Stimulated activated CD8-positive, alpha-beta memory T cell treated with anti-CD3 and anti-CD28 coated beads, Interleukin-7, amount 100 ng/mL, for 1 hour (primary cell): Measurements from ENCODE around the gene CHCHD6.

ENCODE experiments used
- DNase-seq, 2 donors: peaks; one replicate each; pipeline ENCODE4 v3.0.0-alpha.2; 2020; ENCODE audit warnings: low read depth in 2 of 2

Gene CHCHD6

DNA sequence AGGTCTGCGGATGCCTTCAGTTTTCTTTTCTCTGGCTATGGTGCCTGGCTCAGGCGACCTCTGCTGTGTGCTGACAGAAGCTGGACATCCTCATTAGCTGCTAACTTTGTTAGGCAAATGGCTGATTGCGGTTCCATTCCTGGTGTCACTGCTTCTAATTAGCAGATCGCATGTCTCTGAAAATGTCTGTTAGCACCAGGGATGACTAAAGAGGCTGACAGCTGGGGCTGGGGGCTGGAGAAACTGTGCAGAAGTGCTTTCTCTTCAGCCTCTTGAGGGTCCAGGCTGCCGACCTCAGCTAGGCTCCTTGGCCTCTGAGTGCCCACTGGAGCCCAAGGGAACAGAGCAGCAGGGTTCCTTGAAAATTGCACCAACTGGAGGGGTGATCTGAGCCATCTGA lies 39.3 kb downstream of the CHCHD6 start:
- DNase-seq: no peak

DNA sequence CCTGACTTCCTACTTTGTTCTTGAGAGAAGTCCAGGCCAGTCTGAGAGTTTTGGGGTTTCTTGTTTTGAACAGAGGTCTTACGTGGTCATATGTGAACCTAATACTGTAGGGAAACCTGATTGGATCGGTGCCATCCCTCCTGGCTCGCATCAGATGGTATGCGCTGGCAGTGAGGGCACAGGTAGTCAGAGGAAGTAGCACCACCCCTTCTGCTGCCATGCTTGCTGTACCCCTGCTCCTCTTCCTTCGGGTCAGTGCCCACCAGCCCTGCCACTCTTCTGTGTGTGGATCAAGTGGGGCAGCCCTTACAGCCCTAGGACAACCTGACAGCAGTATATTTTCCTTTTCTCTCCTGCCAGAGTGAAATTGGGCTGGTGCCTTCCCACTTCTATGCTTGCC lies 39.7 kb downstream of the CHCHD6 start:
- no peak for DNase-seq

DNA sequence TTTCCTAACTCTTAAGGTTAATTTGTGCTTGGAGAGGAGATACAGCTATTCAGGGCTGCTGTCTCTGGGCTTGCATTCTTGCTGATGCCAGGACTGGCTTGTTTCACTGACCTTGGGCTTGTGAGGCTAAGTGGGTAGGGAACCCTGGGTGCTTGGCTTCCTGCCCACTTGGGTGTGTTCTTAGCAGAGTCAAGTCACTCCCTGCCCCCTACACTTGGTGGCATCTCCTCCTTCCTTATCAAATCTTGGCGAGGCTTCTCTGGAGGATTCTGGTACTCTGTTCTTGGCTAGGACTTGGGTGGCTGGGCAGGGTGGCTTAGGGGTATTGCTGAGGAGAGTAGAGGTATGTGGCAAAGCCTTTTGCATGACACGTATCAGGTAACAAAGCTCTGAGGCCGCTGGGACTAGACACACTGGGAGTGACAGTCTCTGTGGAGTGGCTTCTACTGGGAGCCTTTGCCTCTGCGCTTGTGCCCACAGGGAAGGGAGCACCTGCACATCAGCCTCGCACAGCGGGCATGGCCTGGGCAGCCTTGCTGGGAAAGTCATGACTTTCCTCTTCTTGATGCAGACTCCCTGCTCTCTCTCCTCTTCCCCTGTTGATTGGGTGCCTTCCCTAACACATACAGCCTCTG lies 41.8 kb downstream of the CHCHD6 start:
- no peak for DNase-seq

DNA sequence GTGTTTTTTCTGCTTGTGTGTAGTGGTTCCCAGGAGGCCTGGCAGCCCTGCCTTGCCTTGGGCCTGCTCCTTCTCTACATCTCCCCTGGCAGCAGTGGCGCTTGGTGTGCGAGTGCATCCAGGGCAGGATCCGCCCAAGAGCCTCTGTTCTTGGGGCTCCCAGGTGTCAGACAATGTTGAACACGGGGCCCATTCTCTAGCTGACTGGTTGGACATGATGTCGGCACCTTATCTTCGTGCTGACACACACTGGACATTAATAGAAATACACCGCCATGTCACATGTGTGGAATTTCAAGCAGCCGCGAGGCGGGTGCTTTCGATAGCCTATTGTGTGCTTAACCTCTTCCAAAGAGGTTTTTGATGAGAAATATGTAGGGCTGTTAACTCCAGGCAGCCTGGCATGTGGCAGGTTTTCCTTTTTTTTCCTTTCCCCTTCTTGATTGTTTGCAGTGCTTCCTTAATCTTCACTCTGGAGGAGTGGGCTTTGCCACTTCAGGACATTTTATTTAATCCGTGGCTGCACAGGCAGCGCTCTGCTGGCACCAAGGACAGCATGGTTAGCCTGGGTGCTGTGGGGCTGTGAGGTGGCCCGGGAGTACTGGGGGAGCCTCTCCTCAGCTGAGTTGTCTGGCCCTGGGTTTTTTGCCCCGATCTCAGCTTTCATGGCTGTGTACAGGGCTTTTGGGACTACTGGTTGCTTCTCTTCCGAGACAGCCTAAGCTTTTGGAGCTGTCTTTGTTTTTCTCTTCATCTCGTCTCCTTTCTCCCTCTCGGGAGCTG lies 42.5 kb downstream of the CHCHD6 start:
- DNase-seq: no peak

DNA sequence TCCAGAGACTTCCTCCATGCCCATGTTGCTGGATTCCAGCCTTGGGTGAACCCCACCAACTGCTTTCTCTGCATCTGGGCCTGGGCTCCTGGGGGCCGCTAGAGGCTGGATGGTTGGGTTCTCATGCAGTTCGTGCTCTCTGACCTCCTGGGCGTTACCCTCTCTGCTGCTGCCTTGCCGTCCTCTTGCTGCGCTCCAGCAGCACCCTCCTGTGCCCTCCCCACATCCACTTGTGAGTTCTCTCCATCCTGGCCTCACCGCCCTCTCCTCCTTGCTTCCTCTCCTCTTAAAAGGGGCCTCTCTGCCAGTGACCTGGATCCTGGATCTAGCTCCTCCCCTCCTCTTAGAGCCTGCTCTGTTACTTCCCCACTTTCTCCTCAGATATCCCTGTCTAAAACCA lies 43.7 kb downstream of the CHCHD6 start:
- no peak for DNase-seq

DNA sequence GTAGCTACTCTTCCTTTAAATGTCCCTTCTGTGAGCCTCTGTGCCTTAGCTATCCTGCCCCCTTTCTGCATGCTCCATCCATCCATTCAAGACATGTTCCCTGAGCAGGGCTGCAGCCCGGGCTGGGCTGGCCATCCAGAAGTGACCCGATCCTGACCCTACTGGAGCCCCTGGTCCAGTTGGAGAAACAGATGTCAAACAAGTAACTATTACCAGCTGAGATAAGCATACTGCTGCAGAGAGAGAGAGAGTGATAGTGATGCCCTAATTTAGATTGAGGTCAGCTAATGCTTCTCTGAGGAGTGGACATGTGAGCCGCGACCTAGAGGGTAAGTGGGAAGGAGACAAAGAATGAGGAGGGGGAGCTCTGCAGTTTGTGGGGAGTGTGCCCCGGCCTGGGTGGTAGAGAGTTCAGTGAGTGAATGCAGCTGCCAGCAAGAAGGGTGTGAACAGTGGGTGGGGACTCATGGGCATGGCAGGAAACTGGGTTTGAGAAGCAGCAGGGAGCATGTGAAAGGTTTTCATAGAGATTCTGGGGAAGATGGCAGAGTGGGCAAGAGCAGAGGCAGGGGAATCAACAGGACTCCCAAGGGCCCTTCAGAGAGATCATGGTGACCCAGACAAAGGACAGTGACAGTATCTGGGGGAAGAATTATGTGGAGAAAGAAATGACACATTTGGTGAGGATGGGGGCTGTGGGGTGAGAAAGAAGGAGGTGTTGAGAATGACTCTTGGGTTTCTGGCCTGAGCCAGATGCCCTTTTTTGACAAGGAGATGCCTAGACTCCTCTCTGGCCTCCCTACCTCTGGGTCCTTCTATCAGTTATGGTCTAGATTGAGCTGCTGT lies 44.9 kb downstream of the CHCHD6 start:
- DNase-seq: no peak

DNA sequence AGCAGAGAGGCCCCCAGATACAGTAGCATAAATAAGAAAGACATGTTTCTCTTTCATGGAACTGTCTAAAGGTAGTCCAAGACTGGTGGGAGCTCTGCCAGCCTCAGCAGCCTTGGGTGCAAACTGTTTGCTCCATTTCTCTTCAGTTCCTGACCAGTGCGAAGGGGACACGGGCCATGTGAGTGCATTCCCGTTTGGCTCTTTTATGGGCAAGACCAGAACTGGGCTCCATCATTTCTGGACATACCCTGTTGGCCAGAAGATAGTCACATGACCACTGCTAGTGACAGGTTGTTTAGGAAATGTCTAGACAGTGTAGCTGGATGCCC lies 45.5 kb downstream of the CHCHD6 start:
- DNase-seq: no peak

DNA sequence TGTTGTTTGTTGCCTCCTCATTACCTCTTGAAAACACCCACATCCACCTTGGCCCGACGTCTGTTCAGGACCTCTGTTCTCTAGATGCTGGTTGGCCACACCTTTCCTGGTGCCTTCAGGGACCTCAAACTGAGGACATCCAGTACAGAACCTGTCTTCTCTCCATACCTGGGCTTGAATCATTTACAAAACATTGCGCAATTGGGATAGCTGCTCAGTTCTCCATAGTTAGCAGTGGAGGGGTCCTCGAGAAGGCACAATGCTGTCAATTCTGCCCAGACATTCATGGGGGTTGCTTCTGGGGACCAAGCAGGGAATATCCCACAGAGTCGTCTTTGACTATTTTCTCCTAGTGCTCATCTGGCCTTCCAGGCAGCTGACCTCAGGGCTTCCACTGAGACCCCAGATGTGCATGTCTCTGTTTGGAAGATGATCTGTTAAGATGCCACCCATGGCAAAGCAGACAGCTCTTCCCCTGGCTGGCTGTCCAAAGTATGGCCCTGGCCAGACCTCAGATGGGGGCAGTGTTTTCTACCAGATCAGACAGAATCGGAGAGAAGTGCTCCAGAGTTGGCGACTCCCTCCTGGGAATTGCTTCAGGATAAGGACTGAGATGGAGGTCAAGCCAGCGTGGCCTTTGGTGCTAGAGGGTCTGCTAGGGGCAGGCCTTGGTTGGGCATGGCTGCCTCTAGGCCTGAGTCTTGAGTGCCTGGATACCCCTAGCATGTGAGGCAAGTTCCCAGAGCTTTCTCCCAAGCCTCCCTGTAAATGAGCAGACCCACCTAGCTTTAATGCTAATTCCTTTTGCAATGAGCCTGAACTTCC lies 46.1 kb downstream of the CHCHD6 start:
- no peak for DNase-seq

DNA sequence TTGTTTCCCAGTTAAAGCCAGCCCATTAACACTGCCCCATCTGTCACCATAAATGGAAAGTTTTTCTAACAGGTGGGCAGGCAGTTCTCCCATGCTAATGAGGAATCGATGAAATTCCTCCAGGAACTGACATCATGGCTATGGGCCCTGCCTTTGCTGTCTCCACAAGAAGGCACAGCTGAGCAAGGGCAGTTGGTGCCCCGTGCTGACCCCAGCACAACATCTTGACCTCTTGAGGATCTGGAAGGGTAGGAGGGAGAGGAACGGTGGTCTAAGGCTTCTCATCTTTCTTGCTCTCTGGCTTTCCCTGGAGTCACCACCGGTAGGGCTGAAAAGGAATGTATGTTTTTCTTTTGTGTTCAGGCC lies 46.7 kb downstream of the CHCHD6 start:
- DNase-seq: no peak

DNA sequence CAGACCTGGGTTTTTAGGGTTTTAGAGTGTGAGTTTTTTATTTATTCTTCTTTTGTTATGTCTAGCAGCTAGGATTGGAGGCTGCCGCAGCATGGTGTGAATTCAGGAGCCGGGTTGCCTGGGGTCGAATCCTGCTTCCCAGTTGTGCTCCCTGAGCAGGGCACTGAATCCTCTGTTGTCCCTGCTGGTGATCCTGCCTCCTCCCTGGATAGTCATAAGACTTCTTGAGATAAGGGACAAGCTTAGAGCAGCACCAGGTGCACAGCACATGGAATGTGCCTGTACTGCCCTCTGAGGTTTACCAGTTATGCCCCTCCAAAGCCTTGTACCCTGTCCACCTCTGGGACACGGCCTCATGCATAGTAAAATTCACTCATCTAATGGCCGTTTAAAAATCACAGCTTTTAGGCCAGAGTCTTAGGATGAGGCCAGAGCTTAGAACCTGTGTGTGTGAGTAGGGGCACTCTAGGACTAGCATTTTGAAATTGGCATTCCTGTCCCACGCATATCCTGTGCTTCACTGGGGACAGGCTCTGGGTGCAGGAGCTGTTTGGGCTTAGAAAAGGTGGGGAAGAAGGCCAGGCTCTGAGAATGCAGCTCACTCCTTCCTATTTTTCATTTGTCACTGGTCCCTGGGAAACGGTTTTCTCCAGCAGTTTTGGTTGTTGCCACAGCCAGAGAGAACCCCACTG lies 47.7 kb downstream of the CHCHD6 start:
- no peak for DNase-seq

DNA sequence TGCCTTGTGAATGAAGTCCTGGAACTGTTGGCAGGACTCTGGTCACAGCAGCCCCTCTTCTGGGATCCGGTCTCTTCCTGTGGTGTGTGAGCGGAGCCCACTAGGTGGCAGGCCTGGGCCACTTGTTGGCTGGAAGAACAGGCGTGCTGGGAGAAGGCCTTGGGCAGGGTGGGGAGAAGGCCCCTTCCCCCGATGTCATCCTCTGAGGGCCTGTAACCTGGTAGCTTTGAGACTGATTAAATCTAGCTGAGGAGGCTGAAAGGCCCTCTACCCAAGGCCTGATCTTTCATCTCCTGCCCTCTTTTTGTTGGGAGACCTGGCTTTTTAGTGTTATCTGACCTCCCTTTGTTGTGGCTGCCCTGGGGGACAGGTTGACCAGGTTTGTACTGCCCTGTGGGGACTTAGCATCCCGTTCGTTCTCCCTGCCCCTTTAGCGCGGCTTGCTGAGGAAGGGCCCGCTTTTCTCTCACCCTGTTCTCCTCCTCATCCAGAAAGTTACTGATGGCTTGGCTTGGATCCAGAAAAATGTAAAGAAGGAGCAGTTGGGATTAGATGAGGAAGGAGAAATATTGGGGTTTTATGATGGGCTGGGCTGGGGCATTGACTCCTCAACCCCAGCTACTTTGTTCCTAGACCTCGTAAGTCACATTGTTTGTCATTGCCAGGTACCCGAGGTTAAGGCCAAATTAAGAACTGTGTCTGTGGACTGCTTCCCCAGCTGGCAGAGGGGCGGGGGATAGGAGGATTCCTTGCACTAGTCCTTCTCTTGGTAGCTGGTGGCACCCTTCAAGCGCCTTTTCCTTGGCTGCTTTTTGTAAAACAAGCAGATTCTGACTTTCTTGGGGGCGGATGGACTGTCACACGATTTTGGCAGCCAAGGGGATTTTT lies 48.5 kb downstream of the CHCHD6 start:
- no peak for DNase-seq

DNA sequence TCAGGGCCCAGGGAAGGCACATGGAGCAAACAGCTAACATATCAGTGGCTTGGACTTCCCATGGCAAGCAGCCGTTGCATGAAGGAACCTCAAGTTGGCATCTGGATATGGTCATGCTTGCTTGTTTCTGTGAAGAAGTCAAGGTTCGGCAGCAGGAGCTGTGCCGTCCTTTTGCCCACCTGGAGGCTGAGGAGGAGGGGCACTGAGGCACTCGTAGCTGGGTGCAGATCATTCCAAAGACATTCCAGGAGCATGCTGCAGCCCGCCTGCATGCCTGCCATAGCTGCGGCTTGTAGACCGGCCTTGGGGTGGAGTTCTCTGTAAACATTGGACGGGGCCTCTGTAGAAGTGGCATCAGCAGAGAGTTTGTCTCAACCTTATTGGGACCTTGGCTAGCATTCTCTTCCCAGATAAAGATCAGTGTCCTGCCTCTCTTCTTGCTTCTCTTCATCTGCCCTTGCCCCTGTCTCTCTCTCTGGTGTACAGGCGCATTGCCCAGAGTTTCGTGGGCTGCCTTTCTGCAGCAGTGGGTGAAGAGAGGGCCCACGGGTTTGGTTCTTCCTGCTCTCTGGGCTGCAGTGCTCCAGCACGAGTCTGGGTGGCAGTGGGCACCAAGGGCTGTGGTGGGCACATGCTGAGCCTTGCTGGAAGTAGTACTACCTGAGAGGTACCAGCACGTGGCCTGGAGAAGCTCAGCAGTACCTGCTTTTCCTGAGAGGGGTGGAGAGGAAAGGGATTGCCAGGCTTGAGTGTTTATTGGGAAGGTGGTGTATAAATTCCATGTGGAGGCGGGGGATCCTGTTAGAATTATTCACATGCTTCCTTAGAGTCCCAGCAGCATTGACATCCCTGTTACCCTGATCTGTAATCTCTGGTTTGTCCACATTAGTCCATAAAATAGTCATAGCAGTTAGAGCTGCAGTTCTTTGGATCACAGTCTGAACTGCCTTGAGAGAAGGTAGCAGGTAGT lies 49.4 kb downstream of the CHCHD6 start:
- DNase-seq: no peak

DNA sequence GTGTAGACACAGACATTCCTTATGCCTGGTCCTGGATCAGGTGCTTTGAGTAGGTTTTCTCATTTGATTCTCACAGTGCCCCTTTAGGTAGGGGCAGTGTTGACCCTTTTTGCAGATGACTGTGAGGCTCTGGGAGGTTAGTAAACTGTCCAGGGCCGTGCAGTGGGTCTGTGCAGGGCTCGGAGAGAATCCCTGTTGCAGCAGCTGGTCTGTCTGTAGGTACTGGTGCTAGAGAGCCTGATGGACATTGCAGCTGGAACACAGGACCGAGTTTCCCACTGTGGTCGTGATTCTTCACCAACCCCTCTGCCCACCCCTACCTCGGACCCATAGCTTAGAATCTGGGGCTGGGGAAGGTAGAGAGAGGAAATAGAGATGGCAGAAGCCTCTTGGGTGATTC lies 51.8 kb downstream of the CHCHD6 start:
- DNase-seq: no peak

DNA sequence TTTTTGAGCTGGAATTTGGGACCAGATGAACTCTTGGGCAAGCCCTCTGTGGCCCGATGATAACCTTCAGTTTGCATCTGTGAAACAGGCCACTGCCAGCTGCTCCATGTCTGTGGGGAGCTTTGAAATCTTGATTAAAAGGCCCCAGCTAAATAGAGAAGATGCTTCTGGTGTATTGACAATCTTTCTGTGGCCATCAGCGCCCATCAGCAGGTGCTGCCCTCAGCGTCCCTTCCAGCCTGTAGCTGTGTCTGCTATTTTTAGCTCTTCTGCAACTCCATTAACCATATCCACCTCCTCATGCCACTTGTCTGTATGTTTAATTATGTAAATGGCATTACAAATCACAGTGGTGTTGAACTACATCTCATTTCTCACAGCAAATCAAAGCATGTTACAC lies 54.0 kb downstream of the CHCHD6 start:
- DNase-seq: no peak

DNA sequence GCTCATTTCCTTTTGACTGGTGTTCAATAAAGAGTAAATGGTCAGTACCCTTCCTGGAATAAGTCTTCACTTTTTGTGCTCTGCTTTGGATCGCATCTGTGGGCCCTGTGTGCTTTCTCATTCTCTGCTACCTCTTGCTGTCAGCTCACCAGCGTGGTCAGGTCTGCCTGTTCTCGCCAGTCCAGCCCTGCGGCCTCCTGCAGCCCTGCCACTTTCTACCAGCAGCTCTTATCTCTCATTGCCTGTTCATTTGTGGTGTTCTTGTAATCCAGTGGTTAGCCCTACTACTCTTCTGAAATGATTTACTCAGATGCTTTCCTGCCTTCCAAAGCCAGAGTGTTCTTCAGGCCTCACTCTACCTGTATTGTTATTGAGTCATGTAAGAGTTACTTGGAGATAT lies 54.8 kb downstream of the CHCHD6 start:
- no peak for DNase-seq

DNA sequence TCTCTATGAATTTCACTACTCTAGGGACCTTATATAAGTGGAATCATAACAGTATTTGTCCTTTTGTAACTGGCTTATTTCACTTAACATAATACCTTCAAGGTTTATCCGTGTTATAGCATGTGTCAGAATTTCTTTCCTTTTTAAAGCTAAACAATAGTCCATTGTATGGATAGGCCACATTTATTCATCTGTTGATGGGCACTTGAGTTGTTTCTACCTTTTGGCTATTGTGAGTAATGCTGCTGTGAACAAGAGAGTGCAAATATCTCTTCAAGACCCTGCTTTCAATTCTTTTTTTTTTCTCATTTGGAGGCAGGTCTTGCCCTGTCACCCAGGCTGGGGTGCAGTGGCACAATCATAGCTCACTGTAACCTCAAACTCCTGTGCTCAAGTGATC lies 56.5 kb downstream of the CHCHD6 start:
- DNase-seq: no peak

DNA sequence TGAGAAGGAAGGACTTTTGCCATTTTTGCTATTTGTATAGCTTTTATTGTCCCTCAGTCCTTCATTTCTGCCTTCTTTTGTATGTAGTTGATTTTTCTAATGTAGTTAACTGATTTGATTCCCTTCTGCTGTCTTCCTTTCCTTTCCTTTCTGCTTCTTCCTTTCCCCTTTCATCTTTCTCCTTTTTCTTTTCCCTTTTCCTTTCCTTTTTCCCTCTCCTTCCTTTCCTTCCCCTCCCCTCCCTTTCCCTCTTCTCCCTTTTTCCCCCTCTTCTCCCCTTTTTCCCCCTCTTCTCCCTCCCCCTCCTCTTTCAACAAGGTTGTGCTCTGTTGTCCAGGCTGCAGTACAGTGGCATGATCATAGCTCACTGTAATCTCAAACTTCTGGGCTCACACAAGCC lies 59.0 kb downstream of the CHCHD6 start:
- DNase-seq: no peak

DNA sequence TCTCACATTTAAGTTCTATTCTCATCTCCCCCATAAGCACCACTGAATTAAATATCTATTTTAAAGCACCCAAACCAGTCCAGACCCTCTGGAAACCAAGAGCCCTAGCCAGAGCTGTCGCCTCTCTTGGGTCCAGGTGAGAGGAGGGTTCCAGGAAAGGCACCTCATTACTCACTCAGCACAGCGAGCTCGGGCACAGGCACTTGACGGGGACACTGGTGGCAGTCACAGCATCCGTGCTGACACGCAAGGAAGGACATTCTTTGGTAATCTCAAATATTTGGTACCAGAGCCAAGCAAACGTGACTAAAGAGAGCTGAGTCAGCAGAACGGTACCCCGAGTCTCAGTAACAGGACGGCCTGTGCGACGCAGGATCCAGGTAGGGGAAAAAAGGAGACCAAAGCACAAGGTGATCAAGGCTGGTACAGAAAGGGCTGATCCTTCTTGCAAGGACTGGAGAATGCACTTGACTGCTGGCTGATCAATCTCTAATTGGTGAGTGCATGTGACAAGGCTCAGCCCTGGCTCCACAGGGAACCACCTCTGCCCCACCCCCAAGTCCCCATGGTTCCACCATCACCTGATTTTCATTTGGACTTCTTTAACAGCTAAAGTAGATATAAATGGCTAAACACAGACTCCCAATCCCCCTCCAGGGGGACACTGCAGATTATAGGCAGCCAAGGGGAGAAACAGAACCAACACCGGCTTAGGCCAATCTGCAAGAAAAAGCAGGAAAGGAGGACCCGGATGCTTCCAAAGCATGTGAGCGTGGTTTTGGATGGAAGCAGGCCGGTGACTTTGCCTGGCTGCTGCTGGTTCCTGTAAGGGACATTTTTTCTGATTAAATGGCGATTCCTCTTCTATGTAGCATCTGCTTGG lies 61.4 kb downstream of the CHCHD6 start:
- DNase-seq: no peak
